HepG2 (cell line): ENCODE measurements around the gene PTH2. TPM values are rescaled to one million over a fixed set of nuclear protein-coding genes. Genes with fewer than 3 reads are reported as not detected.

Source experiments
- CAMTA2 ChIP-seq: sonication (generic); formaldehyde crosslinking; IDR thresholded peaks from 2 replicates; pipeline ENCODE4 v1.4.0; 2020; ENCODE audit warnings: mild to moderate bottlenecking, missing genetic modification reagents, borderline replicate concordance
- FOXO1 ChIP-seq: sonication (generic); formaldehyde crosslinking; IDR thresholded peaks from 2 replicates; pipeline ENCODE4 v1.4.0; 2020; ENCODE audit warnings: missing genetic modification reagents
- MXI1 ChIP-seq: IDR thresholded peaks from 3 replicates; pipeline ENCODE4 v1.6.1; 2012; ENCODE audit warnings: low read depth, low read length, inconsistent platforms, borderline replicate concordance
- NCOA2 ChIP-seq: sonication (generic); formaldehyde crosslinking; IDR thresholded peaks from 2 replicates; pipeline ENCODE4 v1.8.0; 2022; ENCODE audit warnings: inconsistent platforms
- PCBP2 ChIP-seq: fragments of 200-400 bp; formaldehyde crosslinking; optimal IDR thresholded peaks from 2 replicates; pipeline ENCODE3; 2018; ENCODE audit warnings: low read length, low read depth; ENCODE audit not compliant: poor library complexity, severe bottlenecking
- THAP11 ChIP-seq: IDR thresholded peaks from 2 replicates; pipeline ENCODE4 v1.6.1; 2016; ENCODE audit warnings: missing biosample characterization, missing genetic modification reagents
- ZNF530 ChIP-seq: sonication (generic); formaldehyde crosslinking; IDR thresholded peaks from 2 replicates; pipeline ENCODE4 v1.5.0; 2020; ENCODE audit warnings: low read depth, mild to moderate bottlenecking, missing genetic modification reagents
- ZNF879 ChIP-seq: sonication (generic); formaldehyde crosslinking; IDR thresholded peaks from 2 replicates; pipeline ENCODE4 v1.8.1; 2023; ENCODE audit warnings: missing genetic modification reagents
- polyA plus RNA-seq, 8 experiments: library from polyadenylated mRNA; depleted of rRNA in 3 of 8; stranded (reverse) in 7 of 8; unstranded in 1 of 8; fragments of >200 nt; fragmentation: Illumina TruSeq in 4 of 8; extraction: Trizol in 4 of 8; gene quantifications; 2 replicates each; pipeline versions ENCODE4 v1.2.1 to v1.2.3, GENCODE V29; 2011 to 2016; ENCODE audit warnings: low read depth in 4 of 8, missing spikeins in 1 of 8, mixed read lengths in 1 of 8; ENCODE audit not compliant: insufficient read depth in 1 of 8
- total RNA-seq, 5 experiments: library from RNA; depleted of rRNA; stranded (reverse); fragments of >200 nt; fragmentation: Illumina TruSeq; extraction: Trizol; gene quantifications; 2 replicates each; pipeline ENCODE4 v1.2.3, GENCODE V29; 2016; ENCODE audit warnings: low read depth in 1 of 5
- TF ChIP-seq, protein P1 (sequence below): sonication (generic); formaldehyde crosslinking; IDR thresholded peaks from 2 replicates; pipeline ENCODE4 v1.8.1; 2023; ENCODE audit warnings: mild to moderate bottlenecking, moderate library complexity, missing genetic modification reagents
- TF ChIP-seq, protein P2 (sequence below): fragments of 450-650 bp; IDR thresholded peaks from 2 replicates; pipeline ENCODE4 v1.6.1; 2017
- TF ChIP-seq, protein P3 (sequence below): sonication (generic); formaldehyde crosslinking; IDR thresholded peaks from 2 replicates; pipeline ENCODE4 v1.5.1; 2020; ENCODE audit warnings: missing genetic modification reagents, mild to moderate bottlenecking, borderline replicate concordance
- TF ChIP-seq, protein P4 (sequence below): sonication (generic); formaldehyde crosslinking; IDR thresholded peaks from 2 replicates; pipeline ENCODE4 v1.4.0; 2020; ENCODE audit warnings: missing genetic modification reagents, borderline replicate concordance
- TF ChIP-seq, protein P5 (sequence below): sonication (generic); formaldehyde crosslinking; IDR thresholded peaks from 2 replicates; pipeline ENCODE4 v1.5.0; 2020; ENCODE audit warnings: missing genetic modification reagents, mild to moderate bottlenecking, borderline replicate concordance
- TF ChIP-seq, protein P6 (sequence below): sonication (generic); formaldehyde crosslinking; IDR thresholded peaks from 2 replicates; pipeline ENCODE4 v1.5.0; 2020; ENCODE audit warnings: mild to moderate bottlenecking, missing genetic modification reagents

The PTH2 gene
- total and polyA plus RNA-seq, 2 of the 13 experiments (the other 11 are each of a cell fraction or from before 2014, with no cell fraction given) = not detected

DNA sequence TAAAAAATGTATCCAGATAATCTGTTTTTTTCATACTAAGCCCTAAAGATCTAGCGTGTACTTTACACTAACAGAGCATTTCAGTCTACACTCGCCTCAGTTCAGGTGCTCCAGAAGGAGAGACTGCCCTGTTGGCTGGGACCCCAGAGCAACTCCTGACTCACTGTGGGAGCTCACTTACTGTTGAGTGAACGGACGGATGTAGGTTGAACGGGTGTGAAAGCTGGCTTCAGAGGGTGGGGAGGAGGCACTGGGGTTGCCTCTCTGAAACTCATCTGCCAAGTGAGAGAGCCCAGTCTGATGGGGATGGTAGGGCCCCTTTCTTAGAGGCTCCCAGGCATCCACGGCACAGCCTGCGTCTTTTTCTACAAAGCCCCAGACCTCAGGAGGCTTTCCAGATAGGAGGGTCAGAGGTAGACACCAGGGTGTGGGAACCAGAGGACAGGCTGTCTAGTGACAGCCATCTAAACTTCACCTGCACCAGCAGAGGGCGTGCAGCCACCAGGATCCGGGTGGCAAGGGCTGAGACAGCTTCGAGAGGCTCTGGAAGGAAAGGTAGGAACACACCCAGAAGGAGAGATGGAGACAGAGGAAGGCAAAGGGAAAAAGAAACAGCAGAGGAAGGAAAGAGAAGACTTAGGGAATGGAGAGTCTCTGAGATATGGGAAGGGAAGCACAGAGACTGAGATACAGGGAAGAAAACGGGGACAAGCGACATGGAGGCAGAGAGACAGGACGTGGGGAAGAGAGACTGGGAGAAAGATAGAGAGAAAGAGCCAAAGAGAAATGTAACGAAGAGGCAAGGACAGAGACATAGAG, 31.5 kb downstream of the PTH2 start (continued):
- TF ChIP-seq ZNF530 (CRISPR knock-in tag) (no peak), NCOA2 (CRISPR knock-in tag) (no peak), THAP11 (CRISPR knock-in tag) (peak; percentile 92), MXI1 (no peak), FOXO1 (CRISPR knock-in tag) (no peak), ZNF879 (CRISPR knock-in tag) (no peak), CAMTA2 (CRISPR knock-in tag) (no peak), PCBP2 (no peak)
- TF ChIP-seq, protein P1, sequence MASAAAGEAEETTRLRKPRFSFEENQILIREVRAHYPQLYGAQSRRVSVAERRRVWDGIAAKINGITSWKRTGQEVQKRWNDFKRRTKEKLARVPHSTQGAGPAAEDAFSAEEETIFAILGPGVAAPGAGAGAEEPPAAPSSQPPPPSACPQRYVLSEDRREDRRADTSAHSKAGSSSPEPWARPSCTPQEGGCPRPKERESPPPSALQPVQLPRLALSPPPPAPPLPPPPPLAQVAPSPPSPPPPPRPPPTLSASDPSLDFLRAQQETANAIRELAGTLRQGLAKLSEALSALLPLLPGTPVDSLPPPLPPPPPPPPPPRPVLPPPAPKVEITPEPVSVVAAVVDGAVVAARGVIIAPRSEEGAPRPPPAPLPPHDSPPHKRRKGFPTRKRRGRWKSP (CRISPR knock-in tag) = no peak
- TF ChIP-seq, protein P2, sequence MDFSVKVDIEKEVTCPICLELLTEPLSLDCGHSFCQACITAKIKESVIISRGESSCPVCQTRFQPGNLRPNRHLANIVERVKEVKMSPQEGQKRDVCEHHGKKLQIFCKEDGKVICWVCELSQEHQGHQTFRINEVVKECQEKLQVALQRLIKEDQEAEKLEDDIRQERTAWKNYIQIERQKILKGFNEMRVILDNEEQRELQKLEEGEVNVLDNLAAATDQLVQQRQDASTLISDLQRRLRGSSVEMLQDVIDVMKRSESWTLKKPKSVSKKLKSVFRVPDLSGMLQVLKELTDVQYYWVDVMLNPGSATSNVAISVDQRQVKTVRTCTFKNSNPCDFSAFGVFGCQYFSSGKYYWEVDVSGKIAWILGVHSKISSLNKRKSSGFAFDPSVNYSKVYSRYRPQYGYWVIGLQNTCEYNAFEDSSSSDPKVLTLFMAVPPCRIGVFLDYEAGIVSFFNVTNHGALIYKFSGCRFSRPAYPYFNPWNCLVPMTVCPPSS = no peak
- TF ChIP-seq, protein P3, sequence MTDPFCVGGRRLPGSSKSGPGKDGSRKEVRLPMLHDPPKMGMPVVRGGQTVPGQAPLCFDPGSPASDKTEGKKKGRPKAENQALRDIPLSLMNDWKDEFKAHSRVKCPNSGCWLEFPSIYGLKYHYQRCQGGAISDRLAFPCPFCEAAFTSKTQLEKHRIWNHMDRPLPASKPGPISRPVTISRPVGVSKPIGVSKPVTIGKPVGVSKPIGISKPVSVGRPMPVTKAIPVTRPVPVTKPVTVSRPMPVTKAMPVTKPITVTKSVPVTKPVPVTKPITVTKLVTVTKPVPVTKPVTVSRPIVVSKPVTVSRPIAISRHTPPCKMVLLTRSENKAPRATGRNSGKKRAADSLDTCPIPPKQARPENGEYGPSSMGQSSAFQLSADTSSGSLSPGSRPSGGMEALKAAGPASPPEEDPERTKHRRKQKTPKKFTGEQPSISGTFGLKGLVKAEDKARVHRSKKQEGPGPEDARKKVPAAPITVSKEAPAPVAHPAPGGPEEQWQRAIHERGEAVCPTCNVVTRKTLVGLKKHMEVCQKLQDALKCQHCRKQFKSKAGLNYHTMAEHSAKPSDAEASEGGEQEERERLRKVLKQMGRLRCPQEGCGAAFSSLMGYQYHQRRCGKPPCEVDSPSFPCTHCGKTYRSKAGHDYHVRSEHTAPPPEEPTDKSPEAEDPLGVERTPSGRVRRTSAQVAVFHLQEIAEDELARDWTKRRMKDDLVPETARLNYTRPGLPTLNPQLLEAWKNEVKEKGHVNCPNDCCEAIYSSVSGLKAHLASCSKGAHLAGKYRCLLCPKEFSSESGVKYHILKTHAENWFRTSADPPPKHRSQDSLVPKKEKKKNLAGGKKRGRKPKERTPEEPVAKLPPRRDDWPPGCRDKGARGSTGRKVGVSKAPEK = no peak
- TF ChIP-seq, protein P4, sequence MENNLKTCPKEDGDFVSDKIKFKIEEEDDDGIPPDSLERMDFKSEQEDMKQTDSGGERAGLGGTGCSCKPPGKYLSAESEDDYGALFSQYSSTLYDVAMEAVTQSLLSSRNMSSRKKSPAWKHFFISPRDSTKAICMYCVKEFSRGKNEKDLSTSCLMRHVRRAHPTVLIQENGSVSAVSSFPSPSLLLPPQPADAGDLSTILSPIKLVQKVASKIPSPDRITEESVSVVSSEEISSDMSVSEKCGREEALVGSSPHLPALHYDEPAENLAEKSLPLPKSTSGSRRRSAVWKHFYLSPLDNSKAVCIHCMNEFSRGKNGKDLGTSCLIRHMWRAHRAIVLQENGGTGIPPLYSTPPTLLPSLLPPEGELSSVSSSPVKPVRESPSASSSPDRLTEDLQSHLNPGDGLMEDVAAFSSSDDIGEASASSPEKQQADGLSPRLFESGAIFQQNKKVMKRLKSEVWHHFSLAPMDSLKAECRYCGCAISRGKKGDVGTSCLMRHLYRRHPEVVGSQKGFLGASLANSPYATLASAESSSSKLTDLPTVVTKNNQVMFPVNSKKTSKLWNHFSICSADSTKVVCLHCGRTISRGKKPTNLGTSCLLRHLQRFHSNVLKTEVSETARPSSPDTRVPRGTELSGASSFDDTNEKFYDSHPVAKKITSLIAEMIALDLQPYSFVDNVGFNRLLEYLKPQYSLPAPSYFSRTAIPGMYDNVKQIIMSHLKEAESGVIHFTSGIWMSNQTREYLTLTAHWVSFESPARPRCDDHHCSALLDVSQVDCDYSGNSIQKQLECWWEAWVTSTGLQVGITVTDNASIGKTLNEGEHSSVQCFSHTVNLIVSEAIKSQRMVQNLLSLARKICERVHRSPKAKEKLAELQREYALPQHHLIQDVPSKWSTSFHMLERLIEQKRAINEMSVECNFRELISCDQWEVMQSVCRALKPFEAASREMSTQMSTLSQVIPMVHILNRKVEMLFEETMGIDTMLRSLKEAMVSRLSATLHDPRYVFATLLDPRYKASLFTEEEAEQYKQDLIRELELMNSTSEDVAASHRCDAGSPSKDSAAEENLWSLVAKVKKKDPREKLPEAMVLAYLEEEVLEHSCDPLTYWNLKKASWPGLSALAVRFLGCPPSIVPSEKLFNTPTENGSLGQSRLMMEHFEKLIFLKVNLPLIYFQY (CRISPR knock-in tag) = no peak
- TF ChIP-seq, protein P5, sequence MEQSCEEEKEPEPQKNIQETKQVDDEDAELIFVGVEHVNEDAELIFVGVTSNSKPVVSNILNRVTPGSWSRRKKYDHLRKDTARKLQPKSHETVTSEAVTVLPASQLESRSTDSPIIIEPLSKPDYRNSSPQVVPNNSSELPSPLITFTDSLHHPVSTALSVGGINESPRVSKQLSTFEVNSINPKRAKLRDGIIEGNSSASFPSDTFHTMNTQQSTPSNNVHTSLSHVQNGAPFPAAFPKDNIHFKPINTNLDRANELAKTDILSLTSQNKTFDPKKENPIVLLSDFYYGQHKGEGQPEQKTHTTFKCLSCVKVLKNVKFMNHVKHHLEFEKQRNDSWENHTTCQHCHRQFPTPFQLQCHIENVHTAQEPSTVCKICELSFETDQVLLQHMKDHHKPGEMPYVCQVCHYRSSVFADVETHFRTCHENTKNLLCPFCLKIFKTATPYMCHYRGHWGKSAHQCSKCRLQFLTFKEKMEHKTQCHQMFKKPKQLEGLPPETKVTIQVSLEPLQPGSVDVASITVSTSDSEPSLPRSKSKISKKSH (CRISPR knock-in tag) = no peak
- TF ChIP-seq, protein P6, sequence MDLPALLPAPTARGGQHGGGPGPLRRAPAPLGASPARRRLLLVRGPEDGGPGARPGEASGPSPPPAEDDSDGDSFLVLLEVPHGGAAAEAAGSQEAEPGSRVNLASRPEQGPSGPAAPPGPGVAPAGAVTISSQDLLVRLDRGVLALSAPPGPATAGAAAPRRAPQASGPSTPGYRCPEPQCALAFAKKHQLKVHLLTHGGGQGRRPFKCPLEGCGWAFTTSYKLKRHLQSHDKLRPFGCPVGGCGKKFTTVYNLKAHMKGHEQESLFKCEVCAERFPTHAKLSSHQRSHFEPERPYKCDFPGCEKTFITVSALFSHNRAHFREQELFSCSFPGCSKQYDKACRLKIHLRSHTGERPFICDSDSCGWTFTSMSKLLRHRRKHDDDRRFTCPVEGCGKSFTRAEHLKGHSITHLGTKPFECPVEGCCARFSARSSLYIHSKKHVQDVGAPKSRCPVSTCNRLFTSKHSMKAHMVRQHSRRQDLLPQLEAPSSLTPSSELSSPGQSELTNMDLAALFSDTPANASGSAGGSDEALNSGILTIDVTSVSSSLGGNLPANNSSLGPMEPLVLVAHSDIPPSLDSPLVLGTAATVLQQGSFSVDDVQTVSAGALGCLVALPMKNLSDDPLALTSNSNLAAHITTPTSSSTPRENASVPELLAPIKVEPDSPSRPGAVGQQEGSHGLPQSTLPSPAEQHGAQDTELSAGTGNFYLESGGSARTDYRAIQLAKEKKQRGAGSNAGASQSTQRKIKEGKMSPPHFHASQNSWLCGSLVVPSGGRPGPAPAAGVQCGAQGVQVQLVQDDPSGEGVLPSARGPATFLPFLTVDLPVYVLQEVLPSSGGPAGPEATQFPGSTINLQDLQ (CRISPR knock-in tag) = no peak
